Muscle layer of colon (tissue), 2 donors: Measurements from ENCODE around the gene CCDC187.
"Not testable (repeated sequence)": the region's sequence is repeated elsewhere in the genome, so short reads cannot be mapped to it uniquely, and the experiment has no call there.

Experiments
- H3K27ac ChIP-seq: one replicate; pipeline ENCODE4 v1.7.0; 2013; ENCODE audit warnings: low read depth, mild to moderate bottlenecking, low read length, moderate library complexity
- H3K27me3 ChIP-seq, 2 donors: one replicate each; pipeline ENCODE4 v1.7.0; 2013; ENCODE audit warnings: low read length in 2 of 2, mild to moderate bottlenecking in 2 of 2; ENCODE audit not compliant: insufficient read depth in 2 of 2, control insufficient read depth in 1 of 2
- H3K36me3 ChIP-seq: one replicate; pipeline ENCODE4 v1.7.0; 2013; ENCODE audit warnings: mild to moderate bottlenecking, low read length; ENCODE audit not compliant: insufficient read depth
- H3K4me1 ChIP-seq: one replicate; pipeline ENCODE4 v1.7.0; 2013; ENCODE audit warnings: mild to moderate bottlenecking, low read length; ENCODE audit not compliant: insufficient read depth
- H3K4me3 ChIP-seq, 2 donors: one replicate each; pipeline ENCODE4 v1.7.0; 2013; ENCODE audit warnings: low read length in 2 of 2, low read depth in 1 of 2, mild to moderate bottlenecking in 1 of 2, moderate library complexity in 1 of 2
- H3K9ac ChIP-seq: one replicate; pipeline ENCODE4 v1.7.0; 2013; ENCODE audit warnings: low read length
- H3K9me3 ChIP-seq: one replicate; pipeline ENCODE4 v1.7.0; 2013; ENCODE audit warnings: mild to moderate bottlenecking, low read length
- donor health status: abdominal sarcoma.
- donor health status: Adenocarcinoma of cecum.

CCDC187 gene

DNA sequence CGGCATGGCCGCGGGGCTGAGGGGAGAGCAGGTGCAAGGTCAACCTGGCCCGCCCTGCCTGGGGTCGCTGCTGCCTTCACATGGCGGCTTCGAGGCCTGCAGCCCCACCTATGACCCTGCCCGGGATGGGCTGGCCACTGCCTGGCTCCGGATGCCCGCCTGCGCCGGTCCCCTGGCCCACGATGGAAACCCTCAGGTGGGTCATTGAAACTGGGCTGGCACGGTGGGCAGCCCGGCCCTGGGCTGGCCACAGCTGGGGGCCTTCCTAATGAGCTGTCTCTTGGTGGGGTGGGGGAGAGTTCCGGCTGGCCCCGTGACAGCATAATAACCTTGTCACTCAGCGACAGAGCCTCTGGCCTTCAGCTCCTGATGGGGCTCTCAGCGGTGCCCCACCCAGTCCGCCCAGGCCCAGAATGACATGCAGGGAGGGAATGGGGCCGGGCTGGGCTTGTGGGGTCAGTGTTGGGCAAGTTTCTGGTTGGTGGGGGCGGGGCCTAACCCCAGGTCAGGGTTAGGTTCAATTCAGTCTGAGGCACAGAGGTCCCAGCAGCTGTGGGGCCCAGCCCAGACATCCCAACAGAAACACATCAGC is at the start of gene CCDC187:
CCDC187 (minus strand) TSS at position 270 of the 592 bp plus-strand sequence; CDS start at position 6, 264 bp downstream.
- no peak within 1 kb of the TSS for H3K4me3 ChIP-seq
- no peaks in the 10 kb centered on the region for H3K36me3 ChIP-seq
- no peaks in the 10 kb centered on the region for H3K9me3 ChIP-seq
- H3K9ac ChIP-seq, result no peak within 1 kb of the TSS
- H3K27me3 ChIP-seq, result peaks cover 0 to 13% of the 10 kb centered on the region in 2 donors
- H3K4me1 ChIP-seq, result no peaks in the 10 kb centered on the region
- H3K27ac ChIP-seq, result no peak within 1 kb of the TSS

- peaks cover 11% of the 10 kb centered on the region for H3K4me1 ChIP-seq
- no peak overlapping the region for H3K4me3 ChIP-seq
- no peaks in the 10 kb centered on the region for H3K9me3 ChIP-seq
- H3K9ac ChIP-seq, result no peak overlapping the region
- no peaks in the 10 kb centered on the region for H3K36me3 ChIP-seq
- H3K27ac ChIP-seq, result peak overlapping the region; percentile 13
- no peaks in the 10 kb centered on the region for H3K27me3 ChIP-seq
These were observed 49.2 kb upstream of the CCDC187 start for GRCh38 chr9:136353088-136353487.

- H3K9me3 ChIP-seq, result no peaks in the 10 kb centered on the region
- peak overlapping the region; percentile 13 for H3K27ac ChIP-seq
- no peaks in the 10 kb centered on the region for H3K36me3 ChIP-seq
- H3K27me3 ChIP-seq, result no peaks in the 10 kb centered on the region
- no peak overlapping the region for H3K4me3 ChIP-seq
- H3K4me1 ChIP-seq, result peaks cover 11% of the 10 kb centered on the region
- no peak overlapping the region for H3K9ac ChIP-seq
These were observed 48.8 kb upstream of the CCDC187 start for GRCh38 chr9:136352682-136353081.

GRCh38 chr9:136351868-136352267 is 48.0 kb upstream of the CCDC187 start:
- H3K36me3 ChIP-seq, H3K27ac ChIP-seq, H3K4me3 ChIP-seq, H3K9ac ChIP-seq, H3K9me3 ChIP-seq, H3K27me3 ChIP-seq: not testable (repeated sequence)
- H3K4me1 ChIP-seq, result peaks cover 11% of the 10 kb centered on the region

DNA sequence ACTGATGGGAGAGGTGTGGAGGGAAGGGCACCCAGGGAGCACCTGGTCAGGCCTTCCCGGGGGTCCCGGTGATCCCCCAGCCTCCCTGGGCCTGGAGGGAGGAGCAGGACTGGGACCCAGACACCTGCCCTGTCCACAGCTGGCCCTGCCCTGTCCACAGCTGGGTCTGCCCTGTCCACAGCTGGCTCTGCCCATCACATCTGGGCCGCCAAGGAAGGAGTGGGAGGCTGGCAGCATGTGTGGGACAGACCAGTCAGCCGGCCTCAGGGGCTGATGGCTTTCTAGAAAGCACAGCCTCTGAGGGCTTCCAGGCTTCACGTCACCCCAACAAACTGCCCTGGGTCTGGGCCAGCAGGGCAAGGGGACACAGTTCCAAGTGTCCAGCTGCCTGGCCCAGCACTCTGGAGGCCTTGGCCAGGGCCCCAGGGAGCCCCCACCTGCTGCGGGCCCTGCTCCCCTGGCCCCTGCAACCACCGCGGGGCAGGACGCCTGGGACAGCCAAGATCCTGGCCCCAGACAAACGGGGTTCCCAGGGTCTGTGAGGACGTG is 47.4 kb upstream of the CCDC187 start:
- Histone ChIP-seq H3K9me3 (no peaks in the 10 kb centered on the region), H3K27ac (no peak overlapping the region), H3K4me1 (peaks cover 11% of the 10 kb centered on the region), H3K27me3 (no peaks in the 10 kb centered on the region), H3K36me3 (no peaks in the 10 kb centered on the region), H3K9ac (no peak overlapping the region), H3K4me3 (no peak overlapping the region)

- Histone ChIP-seq H3K27ac (no peak overlapping the region), H3K4me1 (peaks cover 7% of the 10 kb centered on the region), H3K27me3 (no peaks in the 10 kb centered on the region), H3K9me3 (no peaks in the 10 kb centered on the region), H3K9ac (no peak overlapping the region), H3K4me3 (no peak overlapping the region), H3K36me3 (no peaks in the 10 kb centered on the region)
These were observed 45.7 kb upstream of the CCDC187 start for GRCh38 chr9:136349546-136349945.

- Histone ChIP-seq H3K9ac (no peak overlapping the region), H3K27ac (no peak overlapping the region), H3K27me3 (no peaks in the 10 kb centered on the region), H3K36me3 (no peaks in the 10 kb centered on the region), H3K4me1 (no peaks in the 10 kb centered on the region), H3K9me3 (no peaks in the 10 kb centered on the region), H3K4me3 (no peak overlapping the region)
These were observed 44.8 kb upstream of the CCDC187 start for GRCh38 chr9:136348691-136349090.

- Histone ChIP-seq H3K4me1 (peaks cover 7% of the 10 kb centered on the region), H3K9ac (no peak overlapping the region), H3K9me3 (no peaks in the 10 kb centered on the region), H3K36me3 (no peaks in the 10 kb centered on the region), H3K27ac (no peak overlapping the region), H3K4me3 (no peak overlapping the region), H3K27me3 (no peaks in the 10 kb centered on the region)
These were observed 43.8 kb upstream of the CCDC187 start for GRCh38 chr9:136347472-136348256.

- Histone ChIP-seq H3K4me3 (no peak overlapping the region), H3K9me3 (no peaks in the 10 kb centered on the region), H3K27me3 (no peaks in the 10 kb centered on the region), H3K27ac (no peak overlapping the region), H3K4me1 (peaks cover 9% of the 10 kb centered on the region), H3K36me3 (no peaks in the 10 kb centered on the region), H3K9ac (no peak overlapping the region)
These were observed 43.1 kb upstream of the CCDC187 start for GRCh38 chr9:136346927-136347465.

- Histone ChIP-seq H3K36me3 (no peaks in the 10 kb centered on the region), H3K27me3 (no peaks in the 10 kb centered on the region), H3K27ac (no peak overlapping the region), H3K9ac (no peak overlapping the region), H3K9me3 (no peaks in the 10 kb centered on the region), H3K4me3 (no peak overlapping the region), H3K4me1 (peaks cover 12% of the 10 kb centered on the region)
These were observed 42.2 kb upstream of the CCDC187 start for GRCh38 chr9:136346157-136346481.

DNA sequence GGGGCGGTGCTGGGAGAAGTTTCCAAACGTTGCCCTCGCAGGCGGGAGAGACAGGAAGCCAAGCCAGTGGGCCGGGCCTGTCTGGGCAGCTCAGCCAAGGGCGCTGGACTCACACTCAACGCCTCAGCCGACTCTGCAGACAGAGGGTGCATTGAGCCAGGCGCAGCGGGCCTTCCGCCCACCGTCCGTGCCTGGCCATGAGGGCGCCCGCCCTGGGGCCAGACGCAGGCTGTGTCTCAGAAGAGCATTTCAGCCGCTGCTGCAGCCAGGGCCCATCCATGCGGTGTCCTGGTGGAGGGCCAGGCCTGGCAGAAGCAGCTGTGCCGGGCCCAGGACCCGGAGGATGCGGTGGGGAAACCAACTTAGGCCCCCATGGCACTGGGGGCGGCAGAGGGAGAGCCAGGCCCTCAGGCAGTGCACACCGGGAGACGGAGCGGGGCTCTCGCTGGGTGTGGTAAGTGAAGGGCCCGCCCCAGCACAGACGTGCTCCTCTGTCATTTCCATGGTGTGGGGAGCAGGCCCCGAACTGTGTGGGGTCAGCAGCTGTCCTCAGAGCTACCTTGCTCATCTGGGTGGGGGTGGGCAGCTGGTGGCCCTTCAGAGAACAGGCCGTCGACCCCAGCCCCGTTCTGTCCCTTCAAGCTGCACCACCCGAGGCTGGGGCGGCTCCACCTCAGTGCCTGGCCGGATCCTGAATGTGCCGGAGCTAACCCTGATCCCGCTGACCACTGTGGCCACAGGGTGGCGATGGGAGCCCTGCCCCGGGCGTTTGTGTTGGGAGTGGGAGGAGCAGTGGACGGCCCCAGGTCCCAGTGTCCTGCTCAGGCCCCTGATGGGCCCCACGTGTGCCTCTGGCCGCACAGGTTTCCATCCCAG is 41.6 kb upstream of the CCDC187 start:
- peaks cover 12% of the 10 kb centered on the region for H3K4me1 ChIP-seq
- no peak overlapping the region for H3K27ac ChIP-seq
- no peaks in the 10 kb centered on the region for H3K27me3 ChIP-seq
- H3K36me3 ChIP-seq, result no peaks in the 10 kb centered on the region
- H3K9ac ChIP-seq, result no peak overlapping the region
- H3K9me3 ChIP-seq, result no peaks in the 10 kb centered on the region
- H3K4me3 ChIP-seq, result no peak overlapping the region
